Liver (tissue), 9 donors: ENCODE data around the gene PCDHB2. TPM values are rescaled to one million over a fixed set of nuclear protein-coding genes. Genes with fewer than 3 reads are reported as not detected.

Experiments used
- DNase-seq: peaks from one replicate; pipeline ENCODE4 v3.0.0-alpha.2; 2017; ENCODE audit warnings: low spot score
- H3K27ac ChIP-seq, 2 donors: one replicate each; pipeline ENCODE4 v1.7.0; 2013; ENCODE audit warnings: inconsistent platforms in 2 of 2, low read length in 2 of 2, control low read depth in 1 of 2, low read depth in 1 of 2, mild to moderate bottlenecking in 1 of 2
- H3K27me3 ChIP-seq, 4 donors: one replicate each; pipeline versions ENCODE4 v1.6.1 to v1.7.0; 2013; ENCODE audit warnings: low read length in 3 of 4, inconsistent platforms in 1 of 4, mild to moderate bottlenecking in 1 of 4, moderate library complexity in 1 of 4; ENCODE audit not compliant: control insufficient read depth in 4 of 4, insufficient read depth in 4 of 4
- H3K36me3 ChIP-seq, 4 donors: one replicate each; pipeline versions ENCODE4 v1.6.1 to v1.7.0; 2013; ENCODE audit warnings: low read length in 3 of 4, mild to moderate bottlenecking in 3 of 4, low read depth in 1 of 4, moderate library complexity in 1 of 4; ENCODE audit not compliant: control insufficient read depth in 4 of 4, insufficient read depth in 3 of 4
- H3K4me1 ChIP-seq, 4 donors: one replicate each; pipeline versions ENCODE4 v1.6.1 to v1.7.0; 2013; ENCODE audit warnings: low read length in 3 of 4, mild to moderate bottlenecking in 3 of 4, moderate library complexity in 1 of 4; ENCODE audit not compliant: control insufficient read depth in 4 of 4, insufficient read depth in 4 of 4
- H3K4me3 ChIP-seq, 3 donors: one replicate each; pipeline versions ENCODE4 v1.6.1 to v1.7.0; 2013; ENCODE audit warnings: low read length in 3 of 3, control low read depth in 1 of 3, low read depth in 1 of 3, mild to moderate bottlenecking in 1 of 3
- H3K9ac ChIP-seq, 2 donors: one replicate each; pipeline ENCODE4 v1.7.0; 2013; ENCODE audit warnings: low read length in 2 of 2, mild to moderate bottlenecking in 2 of 2, moderate library complexity in 2 of 2, control low read depth in 1 of 2, low read depth in 1 of 2
- H3K9me3 ChIP-seq, 4 donors: one replicate each; pipeline versions ENCODE4 v1.6.1 to v1.7.0; 2013; ENCODE audit warnings: low read length in 3 of 4; ENCODE audit not compliant: control insufficient read depth in 4 of 4
- EGR1 ChIP-seq, 2 donors: IDR thresholded peaks; 2 replicates each; pipeline ENCODE4 v1.6.1; 2016 to 2018; ENCODE audit warnings: antibody characterized with exemption in 2 of 2, low read depth in 2 of 2
- FOXA1 ChIP-seq: IDR thresholded peaks from 2 replicates; pipeline ENCODE4 v1.6.1; 2016; ENCODE audit warnings: antibody characterized with exemption
- GABPA ChIP-seq, 2 donors: IDR thresholded peaks in 1 of 2; conservative IDR thresholded peaks in 1 of 2; 2 replicates each; pipeline ENCODE4 v1.6.1; 2016; ENCODE audit warnings: antibody characterized with exemption in 2 of 2, mild to moderate bottlenecking in 1 of 2, moderate library complexity in 1 of 2
- HNF4A ChIP-seq, 2 donors: conservative IDR thresholded peaks; 2 replicates each; pipeline ENCODE4 v1.6.1; 2016; ENCODE audit warnings: antibody characterized with exemption in 2 of 2, mild to moderate bottlenecking in 2 of 2
- HNF4G ChIP-seq: IDR thresholded peaks from 2 replicates; pipeline ENCODE4 v1.6.1; 2016; ENCODE audit warnings: antibody characterized with exemption
- JUND ChIP-seq, 2 donors: IDR thresholded peaks; 2 replicates each; pipeline ENCODE4 v1.6.1; 2016; ENCODE audit warnings: antibody characterized with exemption in 2 of 2
- RAD21 ChIP-seq, 2 donors: IDR thresholded peaks; 2 replicates each; pipeline ENCODE4 v1.6.1; 2016; ENCODE audit warnings: antibody characterized with exemption in 2 of 2, mild to moderate bottlenecking in 2 of 2
- RXRA ChIP-seq, 2 donors: IDR thresholded peaks; 2 replicates each; pipeline ENCODE4 v1.6.1; 2017 to 2018; ENCODE audit warnings: antibody characterized with exemption in 2 of 2, mild to moderate bottlenecking in 1 of 2
- TAF1 ChIP-seq: conservative IDR thresholded peaks from 2 replicates; pipeline ENCODE4 v1.6.1; 2016; ENCODE audit warnings: antibody characterized with exemption, mild to moderate bottlenecking
- YY1 ChIP-seq: IDR thresholded peaks from 2 replicates; pipeline ENCODE4 v1.6.1; 2016; ENCODE audit warnings: antibody characterized with exemption, mild to moderate bottlenecking
- WGBS: extraction: QIAGEN DNeasy Blood & Tissue Kit; methylation state at CpG from one replicate; pipeline ENCODE4 v1.1.7; 2013; 5-methylcytosine and 5-hydroxymethylcytosine counted together
- polyA plus RNA-seq, 2 donors: library from polyadenylated mRNA; stranded (reverse) in 1 of 2; unstranded in 1 of 2; fragments of 200-250 nt in 1 of 2; fragments of >200 nt in 1 of 2; fragmentation: Nextera tagmentation in 1 of 2; extraction: Ambion mirVana in 1 of 2; gene quantifications; one replicate each; pipeline versions ENCODE4 v1.2.1 to v1.2.3, GENCODE V29; 2013 to 2015
- total RNA-seq, 2 donors: library from RNA; depleted of rRNA; stranded (reverse); fragments of >200 nt; gene quantifications; one replicate each; pipeline ENCODE4 v1.2.3, GENCODE V29; 2014
- TF ChIP-seq, protein P1 (sequence below): IDR thresholded peaks from 2 replicates; pipeline ENCODE4 v1.6.1; 2016; ENCODE audit warnings: antibody characterized with exemption, mild to moderate bottlenecking
- TF ChIP-seq, protein P2 (sequence below): IDR thresholded peaks from 2 replicates; pipeline ENCODE4 v1.6.1; 2016; ENCODE audit warnings: antibody characterized with exemption
- TF ChIP-seq, protein P3 (sequence below): fragments of 150-350 bp; IDR thresholded peaks from 2 replicates; pipeline ENCODE4 v1.5.1; 2017; ENCODE audit warnings: improper control_type of control experiment, low read depth, low read length; ENCODE audit not compliant: missing input control
- TF ChIP-seq, protein P4 (sequence below): IDR thresholded peaks from 2 replicates; pipeline ENCODE4 v1.6.1; 2016; ENCODE audit warnings: antibody characterized with exemption
- TF ChIP-seq, protein P5 (sequence below): IDR thresholded peaks from 2 replicates; pipeline ENCODE4 v1.6.1; 2016; ENCODE audit warnings: antibody characterized with exemption
- donor health status: healthy.
- donor health status: healthy.
- donor health status: healthy.
- donor health status: healthy.
- donor health status: healthy.

The PCDHB2 gene
- total and polyA plus RNA-seq, 4 donors = 0.05 to 0.09 (median 0.08) TPM; not detected in 1

DNA sequence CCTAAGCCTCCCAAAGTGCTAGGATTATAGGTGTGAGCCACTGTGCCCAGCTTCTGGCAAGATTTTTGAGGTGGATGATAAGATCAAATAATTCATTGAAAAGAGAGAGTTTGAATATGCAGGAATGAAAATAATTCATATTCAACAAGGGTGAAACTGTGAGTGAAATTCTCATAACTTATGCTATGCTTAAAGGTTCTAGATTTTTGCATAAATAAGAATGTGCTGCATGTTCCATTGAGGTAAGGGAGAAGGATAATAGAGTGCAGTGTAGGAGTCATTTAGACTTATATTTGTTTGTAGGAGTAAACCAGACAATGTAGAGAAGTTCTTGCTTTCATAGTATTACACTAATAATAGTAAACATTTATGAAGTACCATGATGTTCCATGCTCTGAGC is 12.2 kb upstream of the PCDHB2 start (continued):
- TF ChIP-seq, protein P1, sequence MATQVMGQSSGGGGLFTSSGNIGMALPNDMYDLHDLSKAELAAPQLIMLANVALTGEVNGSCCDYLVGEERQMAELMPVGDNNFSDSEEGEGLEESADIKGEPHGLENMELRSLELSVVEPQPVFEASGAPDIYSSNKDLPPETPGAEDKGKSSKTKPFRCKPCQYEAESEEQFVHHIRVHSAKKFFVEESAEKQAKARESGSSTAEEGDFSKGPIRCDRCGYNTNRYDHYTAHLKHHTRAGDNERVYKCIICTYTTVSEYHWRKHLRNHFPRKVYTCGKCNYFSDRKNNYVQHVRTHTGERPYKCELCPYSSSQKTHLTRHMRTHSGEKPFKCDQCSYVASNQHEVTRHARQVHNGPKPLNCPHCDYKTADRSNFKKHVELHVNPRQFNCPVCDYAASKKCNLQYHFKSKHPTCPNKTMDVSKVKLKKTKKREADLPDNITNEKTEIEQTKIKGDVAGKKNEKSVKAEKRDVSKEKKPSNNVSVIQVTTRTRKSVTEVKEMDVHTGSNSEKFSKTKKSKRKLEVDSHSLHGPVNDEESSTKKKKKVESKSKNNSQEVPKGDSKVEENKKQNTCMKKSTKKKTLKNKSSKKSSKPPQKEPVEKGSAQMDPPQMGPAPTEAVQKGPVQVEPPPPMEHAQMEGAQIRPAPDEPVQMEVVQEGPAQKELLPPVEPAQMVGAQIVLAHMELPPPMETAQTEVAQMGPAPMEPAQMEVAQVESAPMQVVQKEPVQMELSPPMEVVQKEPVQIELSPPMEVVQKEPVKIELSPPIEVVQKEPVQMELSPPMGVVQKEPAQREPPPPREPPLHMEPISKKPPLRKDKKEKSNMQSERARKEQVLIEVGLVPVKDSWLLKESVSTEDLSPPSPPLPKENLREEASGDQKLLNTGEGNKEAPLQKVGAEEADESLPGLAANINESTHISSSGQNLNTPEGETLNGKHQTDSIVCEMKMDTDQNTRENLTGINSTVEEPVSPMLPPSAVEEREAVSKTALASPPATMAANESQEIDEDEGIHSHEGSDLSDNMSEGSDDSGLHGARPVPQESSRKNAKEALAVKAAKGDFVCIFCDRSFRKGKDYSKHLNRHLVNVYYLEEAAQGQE = no peak

DNA sequence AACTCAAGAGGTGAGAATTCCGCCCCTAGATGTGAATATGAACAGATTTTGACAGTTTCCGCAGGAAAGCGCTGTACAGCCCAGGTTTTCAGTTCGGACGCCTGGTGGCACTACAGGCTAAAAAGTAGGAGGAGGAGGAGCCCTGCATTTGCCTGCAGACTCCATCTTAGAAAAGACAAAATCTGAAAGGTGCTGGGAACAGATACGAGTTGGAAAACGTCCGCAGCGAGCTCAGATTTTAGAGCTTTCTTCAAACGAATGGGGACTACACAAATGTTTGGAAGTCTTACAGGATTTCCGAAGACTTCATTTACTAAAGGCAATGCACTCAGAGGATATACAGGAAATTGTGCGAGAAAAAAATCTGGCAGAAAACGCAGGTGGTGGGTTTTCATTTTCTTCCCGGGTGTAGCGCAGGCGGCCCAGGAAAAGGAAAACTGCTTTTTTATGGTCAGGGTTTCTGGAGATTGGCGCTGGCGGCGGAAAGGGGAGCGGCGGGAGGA is 9.9 kb upstream of the PCDHB2 start:
- no peaks in the 10 kb centered on the region for H3K36me3 ChIP-seq
- TF ChIP-seq RAD21 (IDR thresholded peaks at IDR 0.05) (peak; percentile 78), YY1 (peak; percentile 97), GABPA (IDR thresholded peaks at IDR 0.05 in 1 of 2, conservative IDR thresholded peaks at IDR 0.05 in 1 of 2) (peak in 1 of 2 donors; percentile 19), HNF4A (conservative IDR thresholded peaks at IDR 0.05) (no peak)
- TF ChIP-seq, protein P2, sequence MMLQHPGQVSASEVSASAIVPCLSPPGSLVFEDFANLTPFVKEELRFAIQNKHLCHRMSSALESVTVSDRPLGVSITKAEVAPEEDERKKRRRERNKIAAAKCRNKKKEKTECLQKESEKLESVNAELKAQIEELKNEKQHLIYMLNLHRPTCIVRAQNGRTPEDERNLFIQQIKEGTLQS = no peak
- TF ChIP-seq, protein P3, sequence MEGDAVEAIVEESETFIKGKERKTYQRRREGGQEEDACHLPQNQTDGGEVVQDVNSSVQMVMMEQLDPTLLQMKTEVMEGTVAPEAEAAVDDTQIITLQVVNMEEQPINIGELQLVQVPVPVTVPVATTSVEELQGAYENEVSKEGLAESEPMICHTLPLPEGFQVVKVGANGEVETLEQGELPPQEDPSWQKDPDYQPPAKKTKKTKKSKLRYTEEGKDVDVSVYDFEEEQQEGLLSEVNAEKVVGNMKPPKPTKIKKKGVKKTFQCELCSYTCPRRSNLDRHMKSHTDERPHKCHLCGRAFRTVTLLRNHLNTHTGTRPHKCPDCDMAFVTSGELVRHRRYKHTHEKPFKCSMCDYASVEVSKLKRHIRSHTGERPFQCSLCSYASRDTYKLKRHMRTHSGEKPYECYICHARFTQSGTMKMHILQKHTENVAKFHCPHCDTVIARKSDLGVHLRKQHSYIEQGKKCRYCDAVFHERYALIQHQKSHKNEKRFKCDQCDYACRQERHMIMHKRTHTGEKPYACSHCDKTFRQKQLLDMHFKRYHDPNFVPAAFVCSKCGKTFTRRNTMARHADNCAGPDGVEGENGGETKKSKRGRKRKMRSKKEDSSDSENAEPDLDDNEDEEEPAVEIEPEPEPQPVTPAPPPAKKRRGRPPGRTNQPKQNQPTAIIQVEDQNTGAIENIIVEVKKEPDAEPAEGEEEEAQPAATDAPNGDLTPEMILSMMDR = peak; percentile 57
- no peak for DNase-seq

DNA sequence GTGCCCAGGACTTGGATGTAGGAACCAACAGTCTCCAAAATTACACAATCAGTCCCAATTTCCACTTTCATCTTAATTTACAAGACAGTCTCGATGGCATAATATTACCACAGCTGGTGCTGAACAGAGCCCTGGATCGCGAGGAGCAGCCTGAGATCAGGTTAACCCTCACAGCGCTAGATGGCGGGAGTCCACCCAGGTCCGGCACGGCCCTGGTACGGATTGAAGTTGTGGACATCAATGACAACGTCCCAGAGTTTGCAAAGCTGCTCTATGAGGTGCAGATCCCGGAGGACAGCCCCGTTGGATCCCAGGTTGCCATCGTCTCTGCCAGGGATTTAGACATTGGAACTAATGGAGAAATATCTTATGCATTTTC is 837 bp downstream of the PCDHB2 start:
- Histone ChIP-seq H3K27ac (no peak overlapping the region), H3K4me3 (peak overlapping the region in 2 of 3 donors; percentile 7 to 30), H3K36me3 (no peaks in the 10 kb centered on the region), H3K9me3 (peaks cover 16 to 67% (median 27%) of the 10 kb centered on the region in 4 donors), H3K4me1 (no peaks in the 10 kb centered on the region), H3K27me3 (peaks cover 0 to 12% (median 2%) of the 10 kb centered on the region in 4 donors), H3K9ac (no peak overlapping the region)
- 38% methylated on average over 12 of the region's 12 CpGs for WGBS
- no peak for DNase-seq
- no peak for TF ChIP-seq GABPA (IDR thresholded peaks at IDR 0.05 in 1 of 2, conservative IDR thresholded peaks at IDR 0.05 in 1 of 2)
- TF ChIP-seq TAF1 = no peak
- no peak for TF ChIP-seq FOXA1
- TF ChIP-seq, protein P3 = no peak
- TF ChIP-seq, protein P4, sequence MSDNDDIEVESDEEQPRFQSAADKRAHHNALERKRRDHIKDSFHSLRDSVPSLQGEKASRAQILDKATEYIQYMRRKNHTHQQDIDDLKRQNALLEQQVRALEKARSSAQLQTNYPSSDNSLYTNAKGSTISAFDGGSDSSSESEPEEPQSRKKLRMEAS = no peak
- TF ChIP-seq RAD21 (IDR thresholded peaks at IDR 0.05) = no peak
- no peak for TF ChIP-seq HNF4G
- TF ChIP-seq EGR1 (IDR thresholded peaks at IDR 0.05; ENCODE audit: low read depth in 2 of 2) = no peak
- TF ChIP-seq JUND (IDR thresholded peaks at IDR 0.05) = no peak
- TF ChIP-seq, protein P5, sequence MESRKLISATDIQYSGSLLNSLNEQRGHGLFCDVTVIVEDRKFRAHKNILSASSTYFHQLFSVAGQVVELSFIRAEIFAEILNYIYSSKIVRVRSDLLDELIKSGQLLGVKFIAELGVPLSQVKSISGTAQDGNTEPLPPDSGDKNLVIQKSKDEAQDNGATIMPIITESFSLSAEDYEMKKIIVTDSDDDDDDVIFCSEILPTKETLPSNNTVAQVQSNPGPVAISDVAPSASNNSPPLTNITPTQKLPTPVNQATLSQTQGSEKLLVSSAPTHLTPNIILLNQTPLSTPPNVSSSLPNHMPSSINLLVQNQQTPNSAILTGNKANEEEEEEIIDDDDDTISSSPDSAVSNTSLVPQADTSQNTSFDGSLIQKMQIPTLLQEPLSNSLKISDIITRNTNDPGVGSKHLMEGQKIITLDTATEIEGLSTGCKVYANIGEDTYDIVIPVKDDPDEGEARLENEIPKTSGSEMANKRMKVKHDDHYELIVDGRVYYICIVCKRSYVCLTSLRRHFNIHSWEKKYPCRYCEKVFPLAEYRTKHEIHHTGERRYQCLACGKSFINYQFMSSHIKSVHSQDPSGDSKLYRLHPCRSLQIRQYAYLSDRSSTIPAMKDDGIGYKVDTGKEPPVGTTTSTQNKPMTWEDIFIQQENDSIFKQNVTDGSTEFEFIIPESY = no peak
- TF ChIP-seq RXRA (IDR thresholded peaks at IDR 0.05) = no peak
- no peak for TF ChIP-seq HNF4A (conservative IDR thresholded peaks at IDR 0.05)
- TF ChIP-seq, protein P1 = no peak

More for the DNA sequence above, 9.9 kb upstream of the PCDHB2 start:
- peak overlapping the region; percentile 51 to 76 (median 67) for H3K4me3 ChIP-seq
- H3K9ac ChIP-seq = peak overlapping the region in 1 of 2 donors; percentile 69
- H3K9me3 ChIP-seq = peaks cover 4 to 29% (median 8%) of the 10 kb centered on the region in 4 donors
- peaks cover 0 to 4% (median 0%) of the 10 kb centered on the region in 4 donors for H3K27me3 ChIP-seq
- peak overlapping the region; percentile 57 to 66 for H3K27ac ChIP-seq
- H3K4me1 ChIP-seq = peaks cover 0 to 3% (median 0%) of the 10 kb centered on the region in 4 donors
- WGBS = 11% methylated on average over 21 of the region's 21 CpGs
